H1 (cell line): Measurements from ENCODE around the gene SYNRG. TPM values are rescaled to one million over a fixed set of nuclear protein-coding genes. Genes with fewer than 3 reads are reported as not detected.

ENCODE experiments used
- CTCF ChIA-PET: fragments of 300-600 bp; sonication (Branson Sonifier 250); formaldehyde crosslinking; loops from one replicate; lab custom pipeline; 2021; ENCODE audit not compliant: partially characterized antibody; lab: Charles Lee
- POLR2A ChIA-PET: fragments of 300-600 bp; sonication (Branson Sonifier 250); formaldehyde crosslinking; loops from one replicate; lab custom pipeline; 2021; ENCODE audit warnings: inconsistent platforms; ENCODE audit not compliant: partially characterized antibody; lab: Charles Lee
- DNase-seq, 2 experiments: peaks; one replicate each; pipeline versions ENCODE4 v3.0.0 to v3.0.0-alpha.2; 2010 to 2022; ENCODE audit warnings: low spot score in 2 of 2, low read depth in 1 of 2, mixed read lengths in 1 of 2
- FAIRE-seq: peaks from 2 replicates; lab custom pipeline; 2011; peaks lifted over from hg19 to GRCh38; lab: Jason Lieb, UNC
- H2AFZ ChIP-seq: 2 replicates; pipeline ENCODE4 v1.8.1; 2012; ENCODE audit warnings: low read length, inconsistent platforms
- H2AK5ac ChIP-seq: 2 replicates; pipeline ENCODE4 v1.6.1; 2013; ENCODE audit warnings: low read depth, low read length
- H2BK120ac ChIP-seq: replicated peaks from 2 replicates; pipeline ENCODE3; 2013; ENCODE audit warnings: low read depth, low read length, inconsistent platforms
- H2BK12ac ChIP-seq: 2 replicates; pipeline ENCODE4 v1.6.1; 2013; ENCODE audit warnings: low read depth, low read length
- H2BK15ac ChIP-seq: 2 replicates; pipeline ENCODE4 v1.6.1; 2013; ENCODE audit warnings: low read length
- H2BK20ac ChIP-seq: 2 replicates; pipeline ENCODE4 v1.6.1; 2013; ENCODE audit warnings: low read length
- H2BK5ac ChIP-seq: 2 replicates; pipeline ENCODE4 v1.6.1; 2013; ENCODE audit warnings: low read depth, low read length
- H3K14ac ChIP-seq: 2 replicates; pipeline ENCODE4 v1.6.1; 2013; ENCODE audit warnings: inconsistent platforms; ENCODE audit not compliant: insufficient read length
- H3K18ac ChIP-seq: 2 replicates; pipeline ENCODE4 v1.6.1; 2013; ENCODE audit warnings: low read length; ENCODE audit errors: extremely low read depth
- H3K23ac ChIP-seq: 2 replicates; pipeline ENCODE4 v1.6.1; 2013; ENCODE audit warnings: inconsistent platforms; ENCODE audit not compliant: insufficient read length
- H3K23me2 ChIP-seq: 2 replicates; pipeline ENCODE4 v1.6.1; 2013; ENCODE audit warnings: low read depth, low read length
- H3K27ac ChIP-seq: 2 replicates; pipeline ENCODE4 v1.6.1; 2011; ENCODE audit warnings: low read depth, low read length, inconsistent platforms
- H3K27me3 ChIP-seq, 4 experiments: replicated peaks in 1 of 4; 1 replicate in 1 of 4; 2 replicates in 3 of 4; pipeline versions ENCODE4 v1.6.1 to v1.8.1; 2011 to 2013; ENCODE audit warnings: low read length in 3 of 4, mild to moderate bottlenecking in 3 of 4, inconsistent platforms in 2 of 4, mixed read lengths in 2 of 4, moderate library complexity in 1 of 4; ENCODE audit not compliant: control insufficient read depth in 3 of 4, insufficient read depth in 3 of 4; ENCODE audit errors: extremely low read depth in 1 of 4
- H3K36me3 ChIP-seq, 4 experiments: 2 replicates each; pipeline versions ENCODE4 v1.6.1 to v1.8.1; 2011 to 2013; ENCODE audit warnings: mild to moderate bottlenecking in 4 of 4, low read length in 3 of 4, moderate library complexity in 2 of 4, control low read depth in 1 of 4, inconsistent platforms in 1 of 4; ENCODE audit not compliant: insufficient read depth in 4 of 4, control insufficient read depth in 2 of 4
- H3K4ac ChIP-seq: replicated peaks from 2 replicates; pipeline ENCODE3; 2013; ENCODE audit warnings: low read length, low read depth, mixed read lengths, inconsistent platforms; ENCODE audit not compliant: insufficient read length
- H3K4me1 ChIP-seq, 4 experiments: replicated peaks in 1 of 4; 1 replicate in 1 of 4; 2 replicates in 3 of 4; pipeline versions ENCODE4 v1.6.1 to v1.8.1; 2011 to 2013; ENCODE audit warnings: low read length in 3 of 4, inconsistent platforms in 2 of 4, mixed read lengths in 1 of 4; ENCODE audit not compliant: insufficient read depth in 4 of 4, control insufficient read depth in 3 of 4
- H3K4me2 ChIP-seq, 2 experiments: 2 replicates each; pipeline versions ENCODE4 v1.6.1 to v1.8.1; 2011 to 2013; ENCODE audit warnings: low read depth in 2 of 2, low read length in 2 of 2, control low read depth in 1 of 2, inconsistent platforms in 1 of 2, mild to moderate bottlenecking in 1 of 2; ENCODE audit not compliant: insufficient read depth in 1 of 2
- H3K4me3 ChIP-seq, 4 experiments: fragments of 200-600, 300-600 bp in 1 of 4; sonication (generic), shearing (Covaris generic), sonication (Bioruptor Twin) in 1 of 4; 2 replicates each; pipeline versions ENCODE4 v1.5.1 to v1.8.1; 2011 to 2016; ENCODE audit warnings: low read length in 4 of 4, low read depth in 3 of 4, control low read depth in 2 of 4, inconsistent platforms in 2 of 4, mild to moderate bottlenecking in 2 of 4, mixed read lengths in 1 of 4, moderate library complexity in 1 of 4; ENCODE audit not compliant: insufficient read depth in 2 of 4; ENCODE audit errors: extremely low read depth in 1 of 4
- H3K56ac ChIP-seq: replicated peaks from 2 replicates; pipeline ENCODE3; 2013; ENCODE audit warnings: low read depth, mild to moderate bottlenecking, mixed read lengths, low read length, inconsistent platforms; ENCODE audit not compliant: insufficient read length
- H3K79me1 ChIP-seq: 2 replicates; pipeline ENCODE4 v1.6.1; 2013; ENCODE audit warnings: low read depth, low read length, control low read depth
- H3K79me2 ChIP-seq, 2 experiments: 2 replicates each; pipeline versions ENCODE4 v1.6.1 to v1.8.1; 2012 to 2013; ENCODE audit warnings: low read length in 2 of 2, mild to moderate bottlenecking in 2 of 2, inconsistent platforms in 1 of 2; ENCODE audit not compliant: insufficient read depth in 2 of 2, control insufficient read depth in 1 of 2
- H3K9ac ChIP-seq, 4 experiments: replicated peaks in 1 of 4; 1 replicate in 1 of 4; 2 replicates in 3 of 4; pipeline versions ENCODE4 v1.6.1 to v1.8.1; 2011 to 2013; ENCODE audit warnings: low read depth in 3 of 4, low read length in 3 of 4, control low read depth in 2 of 4, mild to moderate bottlenecking in 2 of 4, moderate library complexity in 2 of 4, inconsistent platforms in 1 of 4; ENCODE audit errors: extremely low read depth in 1 of 4
- H3K9me3 ChIP-seq, 2 experiments: 2 replicates each; pipeline versions ENCODE4 v1.6.1 to v1.8.1; 2012 to 2013; ENCODE audit warnings: mild to moderate bottlenecking in 2 of 2, moderate library complexity in 2 of 2, control low read depth in 1 of 2, inconsistent platforms in 1 of 2, low read depth in 1 of 2, low read length in 1 of 2, mixed read lengths in 1 of 2; ENCODE audit not compliant: insufficient read depth in 2 of 2
- H4K20me1 ChIP-seq, 2 experiments: replicated peaks in 1 of 2; 2 replicates each; pipeline versions ENCODE3 to v1.8.1; 2011 to 2013; ENCODE audit warnings: inconsistent platforms in 2 of 2, low read length in 2 of 2, mild to moderate bottlenecking in 1 of 2; ENCODE audit not compliant: insufficient read depth in 2 of 2, control insufficient read depth in 1 of 2
- H4K5ac ChIP-seq: 2 replicates; pipeline ENCODE4 v1.6.1; 2013; ENCODE audit warnings: low read length, low read depth, mixed read lengths, inconsistent platforms; ENCODE audit not compliant: insufficient read length
- H4K8ac ChIP-seq: 2 replicates; pipeline ENCODE4 v1.8.0; 2013; ENCODE audit warnings: mild to moderate bottlenecking, moderate library complexity, low read length, inconsistent platforms; ENCODE audit not compliant: insufficient read depth; ENCODE audit errors: extremely low read depth
- H4K91ac ChIP-seq: replicated peaks from 2 replicates; pipeline ENCODE3; 2013; ENCODE audit warnings: low read length, mixed read lengths, inconsistent platforms; ENCODE audit not compliant: insufficient read length
- CEBPB ChIP-seq: IDR thresholded peaks from 2 replicates; pipeline ENCODE4 v1.6.1; 2012; ENCODE audit warnings: low read depth, low read length
- JUND ChIP-seq: IDR thresholded peaks from 2 replicates; pipeline ENCODE4 v1.6.1; 2011; ENCODE audit warnings: mild to moderate bottlenecking, improper control_type of control experiment, low read length
- NRF1 ChIP-seq: IDR thresholded peaks from 2 replicates; pipeline ENCODE4 v1.6.1; 2011; ENCODE audit warnings: mild to moderate bottlenecking, low read depth, low read length, improper control_type of control experiment
- RAD21 ChIP-seq, 2 experiments: IDR thresholded peaks in 1 of 2; conservative IDR thresholded peaks in 1 of 2; 2 replicates each; pipeline ENCODE4 v1.6.1; 2011; ENCODE audit warnings: low read depth in 2 of 2, low read length in 2 of 2, improper control_type of control experiment in 1 of 2, inconsistent platforms in 1 of 2, mild to moderate bottlenecking in 1 of 2, moderate library complexity in 1 of 2
- WGBS, 2 experiments: shearing (Covaris generic) in 1 of 2; methylation state at CpG; one replicate each; pipeline versions ENCODE4 v1.1.6 to v1.1.7; 2013 to 2015; ENCODE audit warnings: low lambda C conversion rate in 2 of 2, mixed read lengths in 2 of 2, inconsistent platforms in 1 of 2, low coverage in 1 of 2, missing lambda C conversion rate in 1 of 2; ENCODE audit not compliant: insufficient replicate concordance in 2 of 2, insufficient coverage in 1 of 2, insufficient read length in 1 of 2; ENCODE audit errors: extremely low coverage in 1 of 2, missing lambda C conversion rate in 1 of 2; 5-methylcytosine and 5-hydroxymethylcytosine counted together
- polyA plus RNA-seq, 7 experiments: library from polyadenylated mRNA; depleted of rRNA in 3 of 7; stranded (reverse) in 5 of 7; unstranded in 2 of 7; fragments of >200 nt in 5 of 7; fragments of 200-250 nt in 2 of 7; gene quantifications; 1 replicate in 5 of 7; 2 replicates in 1 of 7; 4 replicates in 1 of 7; pipeline versions ENCODE4 v1.2.1 to v1.2.3, GENCODE V29; 2011 to 2013; ENCODE audit warnings: missing spikeins in 2 of 7, mixed read lengths in 2 of 7
- total RNA-seq: library from RNA; stranded (reverse); fragmentation: NEBNext Ultra II Directional; extraction: Animal tissue kit (Norgen Biotek cat#: 25700); gene quantifications from 2 replicates; pipeline ENCODE4 v1.2.1, GENCODE V29; 2021
- TF ChIP-seq, protein P1 (sequence below): IDR thresholded peaks from 2 replicates; pipeline ENCODE4 v1.6.1; 2011; ENCODE audit warnings: low read depth, mild to moderate bottlenecking, low read length; ENCODE audit not compliant: insufficient read depth

Gene SYNRG
- total and polyA plus RNA-seq, 2 of the 8 experiments (the other 6 are each of a cell fraction or from before 2014, with no cell fraction given), result 7.7 to 31.7 TPM

- CTCF ChIA-PET, result interaction anchor here (0.7 to 2.7 kb wide), 6 partner anchors 24 to 110 kb away, joined by 3 to 7 read pairs (median 4); no protein-coding TSS in a partner anchor
- H2BK120ac ChIP-seq, result no peak overlapping the region
Observed at GRCh38 chr17:37483311-37484039, 125.7 kb downstream of the SYNRG start.

More at GRCh38 chr17:37483311-37484039, 125.7 kb downstream of the SYNRG start:
- 73% methylated on average over 5 of the region's 5 CpGs; no CpG with 5 or more reads in 1 of the 2 experiments for WGBS, 2 experiments
- no peak overlapping the region for H3K23ac ChIP-seq
- H3K79me2 ChIP-seq, result no peaks in the 10 kb centered on the region
- no peak overlapping the region for H4K91ac ChIP-seq
- H3K27me3 ChIP-seq, result no peaks in the 10 kb centered on the region; a peak in 2 of 7 replicates
- no peak overlapping the region for H3K56ac ChIP-seq
- no peak overlapping the region for H3K14ac ChIP-seq
- 0 out of 2 replicates have a peak overlapping the region, but pooled peaks have one; percentile 18 for H2BK5ac ChIP-seq
- no peak overlapping the region for H3K4ac ChIP-seq
- POLR2A ChIA-PET, result interaction anchor here (0.8 to 1.1 kb wide), 2 partner anchors 29 to 125 kb away, joined by 3 to 5 read pairs; no protein-coding TSS in a partner anchor
- FAIRE-seq (no peak), DNase-seq (no peak)
- no peak overlapping the region for H3K4me3 ChIP-seq
- H2BK15ac ChIP-seq, result no peak overlapping the region
- peak overlapping the region; percentile 45; the same call in 1 of the 2 replicates for H2BK12ac ChIP-seq
- no peaks in the 10 kb centered on the region for H3K9me3 ChIP-seq
- TF ChIP-seq CEBPB (peak; percentile 80), RAD21 (IDR thresholded peaks at IDR 0.05 in 1 of 2, conservative IDR thresholded peaks at IDR 0.05 in 1 of 2; ENCODE audit: low read depth in 2 of 2, low read length in 2 of 2) (no peak), JUND (peak; percentile 7; the same call in 1 of the 2 replicates), NRF1 (no peak)
- TF ChIP-seq, protein P1, sequence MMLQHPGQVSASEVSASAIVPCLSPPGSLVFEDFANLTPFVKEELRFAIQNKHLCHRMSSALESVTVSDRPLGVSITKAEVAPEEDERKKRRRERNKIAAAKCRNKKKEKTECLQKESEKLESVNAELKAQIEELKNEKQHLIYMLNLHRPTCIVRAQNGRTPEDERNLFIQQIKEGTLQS, result 0 out of 2 replicates have a peak, but pooled peaks have one; percentile 7
- H2BK20ac ChIP-seq, result no peak overlapping the region
- no peak overlapping the region for H4K8ac ChIP-seq
- H3K4me1 ChIP-seq, result peaks cover 4 to 14% (median 9%) of the 10 kb centered on the region in 4 experiments; a peak in 6 of 7 replicates
- no peak overlapping the region for H2AFZ ChIP-seq
- H3K4me2 ChIP-seq, result no peak overlapping the region
- peaks cover under 1% of the 10 kb centered on the region; the same call in 1 of the 2 replicates for H3K23me2 ChIP-seq
- H3K79me1 ChIP-seq, result no peaks in the 10 kb centered on the region
- peaks cover 0 to 6% (median 2%) of the 10 kb centered on the region in 4 experiments; a peak in 4 of 8 replicates for H3K36me3 ChIP-seq
- no peaks in the 10 kb centered on the region for H4K20me1 ChIP-seq
- no peak overlapping the region for H2AK5ac ChIP-seq
- peak overlapping the region; percentile 5; the same call in 1 of the 2 replicates for H3K27ac ChIP-seq
- H3K9ac ChIP-seq, result no peak overlapping the region; a peak in 1 of 7 replicates
- no peak overlapping the region for H4K5ac ChIP-seq
- no peak overlapping the region for H3K18ac ChIP-seq
